Prostate gland (tissue), 2 donors: ENCODE results near the gene FTCD.

Experiments used
- POLR2A ChIP-seq: fragments of 450-650 bp; IDR thresholded peaks from one replicate; pipeline ENCODE4 v1.6.1; 2016; ENCODE audit warnings: antibody characterized with exemption, mild to moderate bottlenecking
- POLR2AphosphoS5 ChIP-seq: sonication (generic); formaldehyde crosslinking; IDR thresholded peaks from one replicate; pipeline ENCODE4 v1.6.1; 2017; ENCODE audit warnings: antibody characterized with exemption
- TF ChIP-seq, protein P1 (sequence below), 4 experiments: fragments of 200-600 bp in 2 of 4; fragments of 450-650 bp in 2 of 4; sonication (generic) in 2 of 4; IDR thresholded peaks; 1 replicate in 3 of 4; 2 replicates in 1 of 4; pipeline ENCODE4 v1.5.1; 2016 to 2019; ENCODE audit warnings: antibody characterized with exemption in 4 of 4, mild to moderate bottlenecking in 2 of 4, moderate library complexity in 2 of 4

- TF ChIP-seq, protein P1, sequence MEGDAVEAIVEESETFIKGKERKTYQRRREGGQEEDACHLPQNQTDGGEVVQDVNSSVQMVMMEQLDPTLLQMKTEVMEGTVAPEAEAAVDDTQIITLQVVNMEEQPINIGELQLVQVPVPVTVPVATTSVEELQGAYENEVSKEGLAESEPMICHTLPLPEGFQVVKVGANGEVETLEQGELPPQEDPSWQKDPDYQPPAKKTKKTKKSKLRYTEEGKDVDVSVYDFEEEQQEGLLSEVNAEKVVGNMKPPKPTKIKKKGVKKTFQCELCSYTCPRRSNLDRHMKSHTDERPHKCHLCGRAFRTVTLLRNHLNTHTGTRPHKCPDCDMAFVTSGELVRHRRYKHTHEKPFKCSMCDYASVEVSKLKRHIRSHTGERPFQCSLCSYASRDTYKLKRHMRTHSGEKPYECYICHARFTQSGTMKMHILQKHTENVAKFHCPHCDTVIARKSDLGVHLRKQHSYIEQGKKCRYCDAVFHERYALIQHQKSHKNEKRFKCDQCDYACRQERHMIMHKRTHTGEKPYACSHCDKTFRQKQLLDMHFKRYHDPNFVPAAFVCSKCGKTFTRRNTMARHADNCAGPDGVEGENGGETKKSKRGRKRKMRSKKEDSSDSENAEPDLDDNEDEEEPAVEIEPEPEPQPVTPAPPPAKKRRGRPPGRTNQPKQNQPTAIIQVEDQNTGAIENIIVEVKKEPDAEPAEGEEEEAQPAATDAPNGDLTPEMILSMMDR (IDR thresholded peaks at IDR 0.05): no peak
- TF ChIP-seq POLR2AphosphoS5: no peak
- TF ChIP-seq POLR2A: no peak
These were observed 2.6 kb upstream of the FTCD start for GRCh38 chr21:46157987-46158451.
